NCI-H524 (cell line): ENCODE results near the gene OR2S2.
"Not testable (repeated sequence)": the region's sequence is repeated elsewhere in the genome, so short reads cannot be mapped to it uniquely, and the experiment has no call there.

Experiments used
- DNase-seq, 2 experiments: peaks; one replicate each; lab custom pipeline; 2025; lab: John Stamatoyannopoulos, UW

OR2S2 gene

DNA sequence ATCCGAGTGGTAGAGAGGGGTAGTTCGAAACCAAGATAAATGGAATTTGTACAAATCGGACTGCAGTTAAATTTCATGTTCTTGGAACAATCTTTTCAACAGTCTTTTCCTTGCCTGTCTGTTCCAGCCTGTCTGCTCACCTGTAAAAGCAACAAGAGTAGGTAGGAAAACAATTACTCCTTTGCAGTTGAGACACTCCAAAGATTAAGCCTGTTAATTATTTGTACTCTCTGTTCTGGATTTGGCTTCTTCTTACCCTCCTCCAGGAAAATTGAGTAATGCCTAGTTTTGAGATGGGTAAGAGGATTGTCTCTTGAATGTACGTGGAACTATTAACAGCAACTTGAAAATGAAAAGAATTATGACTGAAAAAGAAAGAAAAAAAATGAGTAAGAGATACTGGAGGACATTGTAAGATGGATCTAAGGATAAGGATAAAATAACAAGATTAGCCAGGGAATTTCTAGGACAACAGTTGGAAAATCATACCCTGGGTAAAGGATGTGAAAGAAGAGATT lies 24.3 kb downstream of the OR2S2 start:
- DNase-seq: no peak

DNA sequence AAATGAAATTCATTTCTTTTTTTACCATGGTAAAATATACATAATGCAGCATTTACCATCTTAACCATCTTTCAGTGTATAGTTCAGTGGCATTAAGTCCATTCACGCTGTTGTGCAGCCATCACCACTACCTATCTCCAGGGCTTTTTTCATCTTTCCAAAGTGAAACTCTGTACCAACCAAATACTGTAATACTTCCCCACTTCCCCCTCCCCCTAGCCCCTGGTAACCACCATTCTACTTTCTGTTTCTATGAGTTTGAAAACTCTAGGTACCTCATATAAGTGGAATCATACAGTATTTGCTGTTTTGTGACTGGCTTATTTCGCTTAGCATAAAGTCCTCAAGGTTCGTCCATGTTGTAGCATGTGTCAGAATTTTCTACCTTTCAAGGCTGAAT lies 25.2 kb downstream of the OR2S2 start:
- no peak for DNase-seq

DNA sequence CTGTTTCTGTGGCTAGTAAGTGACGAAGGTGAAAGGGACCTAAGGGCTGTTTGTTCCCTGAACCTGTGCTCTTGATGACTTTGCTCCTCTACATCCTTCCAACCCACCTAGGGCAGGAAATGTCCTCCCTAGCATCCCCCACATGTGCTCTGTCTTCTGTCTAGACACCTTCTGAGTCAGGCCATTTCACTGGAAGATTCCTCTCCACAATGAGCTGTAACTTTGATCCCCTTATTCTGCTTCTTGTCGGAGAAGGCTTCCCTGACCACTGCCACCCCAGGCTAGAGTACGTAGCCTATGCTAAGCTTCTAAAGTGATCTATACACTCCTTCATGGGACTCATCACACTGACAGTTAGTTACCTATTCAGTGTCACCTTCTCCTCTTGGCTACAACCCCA lies 27.0 kb downstream of the OR2S2 start:
- no peak for DNase-seq

DNA sequence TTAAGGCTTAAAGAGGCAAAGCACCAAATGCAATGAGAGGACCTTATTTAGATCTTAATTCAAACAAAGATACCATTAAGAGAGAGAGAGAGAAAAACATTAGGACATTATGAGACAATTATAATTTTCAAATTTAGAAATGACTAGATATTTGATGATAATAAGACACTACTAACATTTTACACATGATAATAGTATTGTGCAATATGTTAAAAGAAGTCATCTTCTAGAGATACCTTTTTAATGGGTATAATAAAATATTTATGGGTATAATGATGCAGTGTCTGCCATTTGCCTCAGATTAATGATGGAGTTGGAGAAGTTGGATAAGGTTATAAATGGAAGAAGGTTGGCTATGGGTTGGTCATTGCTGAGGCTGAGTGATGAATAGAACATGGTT lies 27.4 kb downstream of the OR2S2 start:
- no peak for DNase-seq

DNA sequence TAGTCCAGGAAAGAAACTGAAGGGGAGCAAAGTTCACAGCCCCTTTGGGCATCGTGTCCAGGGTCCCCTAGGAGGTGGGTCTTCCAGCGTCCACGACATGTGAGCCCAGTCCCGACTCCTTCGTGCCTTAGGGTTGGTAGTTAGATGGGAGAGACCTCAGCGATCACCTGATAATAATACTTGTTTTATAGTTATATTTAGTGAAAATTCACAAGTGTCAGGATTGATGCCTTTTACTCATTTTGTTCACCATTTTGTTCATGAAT lies 28.6 kb downstream of the OR2S2 start:
- DNase-seq: no peak

DNA sequence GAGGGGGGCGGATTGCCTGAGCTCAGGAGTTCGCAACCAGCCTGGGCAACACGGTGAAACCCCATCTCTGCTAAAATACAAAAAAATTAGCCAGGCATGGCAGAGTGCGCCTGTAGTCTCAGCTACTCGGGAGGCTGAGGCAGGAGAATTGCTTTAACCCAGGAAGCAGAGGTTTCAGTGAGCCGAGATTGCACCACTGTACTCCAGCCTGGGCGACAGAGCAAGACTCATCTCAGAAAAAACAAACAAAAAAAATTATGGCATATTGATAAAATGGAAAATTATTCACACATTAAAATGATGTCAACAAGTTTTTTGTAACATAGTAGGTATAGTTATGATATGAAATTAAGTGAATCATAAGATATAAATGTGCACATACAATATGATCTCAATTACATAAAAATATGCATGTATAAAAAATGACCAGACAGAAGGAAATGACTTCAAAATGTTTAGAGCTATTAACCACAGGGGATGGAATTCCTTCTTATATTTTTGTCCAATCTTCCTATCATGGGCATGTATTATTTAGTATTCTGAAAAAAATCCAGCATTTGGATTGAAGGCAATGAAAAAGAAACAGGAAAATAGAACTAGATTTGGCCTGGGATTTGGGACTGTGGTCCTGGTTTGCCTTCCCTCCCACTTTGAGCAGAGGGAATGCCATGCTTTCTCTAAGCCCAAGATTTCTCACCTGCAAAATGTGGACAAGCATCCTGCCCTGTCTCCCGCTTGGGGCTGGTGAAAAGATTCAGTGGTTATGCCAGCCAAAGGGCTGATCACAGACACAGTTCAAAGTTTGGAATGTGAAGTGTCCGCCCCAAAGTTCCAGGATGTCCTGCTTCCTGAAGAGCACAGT lies 29.1 kb downstream of the OR2S2 start:
- DNase-seq: no peak

DNA sequence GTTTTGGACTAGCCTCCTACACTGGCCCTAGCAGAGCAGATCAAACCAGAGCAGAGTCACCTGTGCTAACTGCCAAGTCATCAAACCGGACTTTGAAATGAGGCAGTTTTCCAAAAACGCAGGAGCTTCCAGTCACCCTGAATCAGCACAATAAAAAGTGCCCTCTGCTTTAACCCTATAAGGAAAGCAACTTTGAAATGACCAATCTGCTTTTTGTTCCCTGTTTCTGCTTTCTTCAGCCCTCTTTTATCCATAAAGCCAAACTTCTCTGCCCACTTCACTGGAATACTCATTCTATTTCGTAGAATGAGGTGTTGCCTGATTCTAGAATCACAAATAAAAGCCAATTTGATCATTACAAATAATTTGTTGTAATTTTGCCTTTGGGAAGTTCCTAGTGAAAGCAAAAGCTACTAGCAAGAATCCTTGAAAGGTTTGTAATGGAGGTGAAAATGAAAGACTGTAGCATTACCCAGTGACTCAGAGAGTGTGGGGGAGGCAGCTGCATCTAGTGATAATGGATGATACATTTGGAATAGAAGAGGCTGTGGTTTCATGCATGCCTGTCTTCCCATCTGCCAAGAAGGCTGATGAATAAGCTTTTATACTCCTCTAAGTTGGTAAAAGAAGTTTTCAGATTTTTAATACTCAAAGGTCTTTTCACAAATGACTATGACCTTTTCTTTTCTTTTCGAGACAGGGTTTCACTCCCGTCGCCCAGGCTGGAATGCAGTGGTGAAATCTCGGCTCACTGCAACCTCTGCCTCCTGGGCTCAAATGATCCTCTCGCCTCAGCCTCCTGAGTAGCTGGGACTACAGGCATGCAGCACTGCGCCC lies 33.8 kb downstream of the OR2S2 start:
- DNase-seq: no peak

DNA sequence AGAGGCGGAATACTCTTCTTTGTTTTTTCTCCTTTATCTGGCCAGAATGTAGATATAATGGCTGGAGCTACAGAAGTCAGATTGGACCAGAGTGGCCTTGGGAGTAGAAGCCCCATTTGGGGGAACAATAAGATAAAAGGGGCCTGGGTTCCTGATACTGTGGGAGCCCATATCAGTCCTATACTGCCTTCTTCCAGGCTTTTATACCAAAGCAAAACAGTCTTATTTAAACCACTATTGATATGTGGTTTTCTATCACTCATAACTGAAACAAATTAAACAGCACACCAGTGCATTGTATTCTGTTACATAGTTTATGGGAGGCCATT lies 34.4 kb downstream of the OR2S2 start:
- DNase-seq: no peak

DNA sequence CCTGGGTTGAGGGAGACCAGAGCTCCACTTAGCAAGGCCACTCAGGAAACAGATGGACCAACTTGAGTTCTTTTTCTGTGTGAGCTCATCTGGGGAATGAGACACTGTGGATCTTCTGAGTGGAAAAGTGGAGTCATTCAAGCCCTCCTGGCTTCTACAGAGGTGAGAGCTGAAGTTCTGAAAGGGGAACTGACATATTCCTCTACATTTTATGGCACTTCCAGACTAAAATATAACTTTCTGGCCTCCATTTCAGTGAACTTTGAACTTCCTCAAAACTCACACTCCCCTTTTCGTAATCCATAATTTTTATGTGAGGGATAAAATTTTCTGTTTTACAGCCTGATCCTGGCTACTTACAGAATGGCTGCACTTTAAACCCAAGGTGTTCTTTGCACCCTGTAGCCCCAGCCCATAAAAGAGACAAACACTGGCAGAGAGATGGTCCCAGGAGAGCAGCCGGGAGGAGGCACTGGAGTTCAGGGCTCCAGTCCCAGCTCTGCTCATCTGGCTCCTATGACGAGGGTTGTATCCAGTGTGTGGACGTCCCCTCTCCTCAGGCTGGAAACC lies 37.8 kb downstream of the OR2S2 start:
- peak in 1 of 2 experiments; percentile 44 for DNase-seq

DNA sequence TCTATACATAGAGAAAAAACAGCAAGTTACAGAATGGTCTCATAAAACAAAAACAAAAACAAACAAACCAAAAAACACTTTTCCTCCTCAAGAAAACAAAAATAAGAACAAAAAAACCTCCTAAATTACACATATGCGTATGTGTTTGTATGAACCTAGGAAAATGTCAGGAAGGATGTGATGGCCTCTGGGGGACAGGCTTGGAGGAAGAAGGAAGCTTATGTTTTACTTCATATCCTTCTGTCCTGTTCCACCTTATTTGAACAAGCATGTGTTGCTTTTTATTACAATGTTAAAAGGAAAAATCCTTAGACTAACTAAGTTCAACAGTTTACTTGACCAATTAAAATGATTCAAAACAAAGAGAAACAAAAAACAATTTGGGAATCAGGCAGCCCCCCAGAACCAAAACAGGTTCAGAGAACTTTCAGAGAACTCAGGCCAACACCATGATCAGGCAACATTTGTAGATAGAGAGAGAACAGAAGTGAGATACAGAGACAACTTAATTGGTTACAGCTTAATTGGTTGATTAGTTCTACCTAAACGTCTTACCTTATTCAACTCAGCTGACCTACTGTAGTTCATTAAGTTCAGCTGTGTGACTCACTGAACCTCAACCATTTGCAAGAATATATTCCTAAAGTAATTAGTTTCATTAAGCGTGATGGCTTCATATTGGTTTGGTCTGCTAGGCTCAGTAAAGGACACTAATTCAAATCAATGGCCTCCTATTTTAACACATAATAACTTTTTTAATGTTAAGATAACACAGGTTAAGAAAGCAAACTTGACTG lies 38.5 kb downstream of the OR2S2 start:
- DNase-seq: no peak

DNA sequence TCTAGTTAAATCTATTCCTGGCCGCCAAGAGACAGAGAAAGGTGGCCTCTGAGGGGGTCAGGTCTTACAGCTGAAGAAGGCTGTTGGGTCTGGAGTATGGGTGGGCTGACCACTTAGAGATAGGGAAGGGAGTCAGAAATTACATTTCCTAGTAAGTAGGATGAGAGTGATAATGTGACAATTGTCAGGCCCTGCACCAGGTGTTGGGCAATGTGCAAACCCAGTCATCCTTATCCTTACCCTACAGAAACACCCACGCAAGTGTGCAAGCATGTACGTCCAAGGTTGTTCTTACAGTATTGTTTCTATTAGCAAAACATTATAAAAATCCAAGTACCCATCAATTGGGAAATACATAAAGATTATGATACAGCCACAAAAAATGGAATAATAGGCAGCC lies 39.2 kb downstream of the OR2S2 start:
- DNase-seq: no peak

DNA sequence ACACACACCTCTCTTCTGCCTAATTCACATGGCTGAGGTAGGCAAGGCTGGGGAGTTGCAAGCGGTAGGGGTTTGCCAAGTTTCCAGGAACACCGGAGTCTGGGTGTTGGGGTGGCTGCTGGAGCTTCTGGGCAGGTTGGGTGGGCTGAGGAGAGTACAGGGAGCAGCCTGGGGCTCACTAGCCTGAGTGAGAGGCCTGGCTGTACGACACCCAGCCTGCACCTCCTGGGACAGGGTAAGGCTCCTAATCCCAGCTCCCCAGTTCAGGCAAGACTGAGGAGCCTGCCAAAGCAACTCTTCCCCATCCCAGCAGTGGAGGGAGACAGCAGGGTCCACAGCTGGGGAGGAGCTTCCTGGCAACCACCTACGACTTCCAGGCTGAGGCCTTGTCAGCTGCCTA lies 40.7 kb downstream of the OR2S2 start:
- DNase-seq: no peak

DNA sequence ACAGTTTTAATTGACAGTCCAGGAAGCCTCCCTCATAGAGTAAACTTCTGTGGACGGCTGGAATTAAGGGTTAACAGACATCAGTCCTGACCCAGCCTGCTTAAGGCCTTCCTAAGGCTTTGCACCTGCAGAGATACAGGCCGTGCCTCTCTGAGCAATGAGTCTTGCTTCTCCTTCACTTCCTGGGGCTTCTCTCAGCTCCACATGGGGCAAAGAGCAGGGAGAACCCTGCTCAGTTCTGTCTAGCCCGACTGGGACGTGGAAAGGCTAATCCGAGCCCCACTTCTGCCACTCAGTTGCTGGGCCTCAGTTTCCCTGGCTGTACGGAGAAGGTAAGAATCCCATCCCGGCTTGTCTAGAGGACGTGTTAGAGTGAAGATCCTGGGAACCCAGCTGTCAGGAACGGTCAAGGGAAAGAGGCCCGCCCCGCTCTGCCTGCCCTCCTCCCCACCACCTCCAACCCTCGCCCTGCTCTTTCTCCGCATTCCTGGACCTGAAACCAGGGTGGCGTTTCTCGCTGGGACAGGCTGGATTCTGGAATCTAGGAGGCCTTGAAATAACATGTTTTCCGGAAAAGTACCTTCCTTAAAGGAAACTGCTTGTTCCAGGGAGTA lies 42.2 kb downstream of the OR2S2 start:
- no peak for DNase-seq

DNA sequence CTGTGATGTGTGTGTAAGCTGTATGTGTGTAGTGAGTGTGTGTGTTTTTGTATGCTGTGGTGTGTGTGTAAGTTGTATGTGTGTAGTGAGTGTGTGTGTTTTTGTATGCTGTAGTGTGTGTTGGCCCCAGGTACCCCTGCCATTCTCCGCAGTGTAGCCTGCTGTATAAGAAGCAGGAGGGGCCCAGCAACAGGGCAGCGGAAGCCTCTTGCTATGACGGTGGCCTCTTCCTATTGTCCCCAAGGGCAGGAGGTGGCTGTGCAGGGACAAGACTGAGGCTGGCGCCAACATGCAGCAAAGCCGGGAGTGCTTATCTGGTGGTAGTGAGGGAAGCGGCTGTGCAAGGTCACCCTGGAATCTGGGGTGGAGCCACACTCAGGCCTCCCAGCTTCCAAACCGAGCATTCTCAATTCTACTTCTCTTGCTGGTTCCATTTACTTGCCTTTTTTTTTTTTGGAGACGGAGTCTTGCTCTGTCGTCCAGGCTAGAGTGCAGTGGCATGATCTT lies 43.6 kb downstream of the OR2S2 start:
- no peak for DNase-seq

DNA sequence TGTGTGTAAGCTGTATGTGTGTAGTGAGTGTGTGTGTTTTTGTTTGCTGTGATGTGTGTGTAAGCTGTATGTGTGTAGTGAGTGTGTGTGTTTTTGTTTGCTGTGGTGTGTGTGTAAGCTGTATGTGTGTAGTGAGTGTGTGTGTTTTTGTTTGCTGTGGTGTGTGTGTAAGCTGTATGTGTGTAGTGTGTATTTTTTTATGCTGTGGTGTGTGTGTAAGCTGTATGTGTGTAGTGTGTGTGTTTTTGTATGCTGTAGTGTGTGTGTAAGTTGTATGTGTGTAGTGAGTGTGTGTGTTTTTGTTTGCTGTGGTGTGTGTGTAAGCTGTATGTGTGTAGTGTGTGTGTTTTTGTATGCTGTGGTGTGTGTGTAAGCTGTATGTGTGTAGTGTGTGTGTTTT lies 44.5 kb downstream of the OR2S2 start:
- not testable (repeated sequence) for DNase-seq

DNA sequence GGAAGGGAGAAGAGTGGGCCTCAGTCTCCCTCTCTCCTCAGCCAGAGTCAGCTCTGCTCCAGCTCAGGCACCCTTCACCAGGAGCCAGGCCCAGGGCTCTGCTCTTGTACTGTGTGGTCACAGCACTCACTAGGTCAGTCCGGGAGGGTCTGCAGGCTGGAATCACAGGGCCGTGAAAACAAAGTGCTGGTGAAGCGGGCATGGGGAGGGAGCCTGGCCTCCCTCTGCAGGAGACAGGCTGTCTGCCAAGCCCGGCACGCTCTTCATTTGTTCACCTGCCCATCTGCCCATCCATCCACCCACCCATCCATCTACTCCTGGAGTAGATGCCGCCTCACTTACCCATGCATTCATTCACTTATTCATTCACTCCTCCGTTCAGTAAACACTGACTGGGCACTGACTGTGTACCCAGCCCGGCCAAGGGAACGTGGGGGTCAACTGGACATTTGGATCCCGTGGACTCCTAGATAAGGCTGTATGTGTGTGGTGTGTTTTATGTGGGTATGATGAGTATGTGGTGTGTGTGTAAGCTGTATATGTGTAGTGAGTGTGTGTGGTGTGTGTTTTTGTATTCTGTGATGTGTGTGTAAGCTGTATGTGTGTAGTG lies 45.1 kb downstream of the OR2S2 start:
- no peak for DNase-seq

DNA sequence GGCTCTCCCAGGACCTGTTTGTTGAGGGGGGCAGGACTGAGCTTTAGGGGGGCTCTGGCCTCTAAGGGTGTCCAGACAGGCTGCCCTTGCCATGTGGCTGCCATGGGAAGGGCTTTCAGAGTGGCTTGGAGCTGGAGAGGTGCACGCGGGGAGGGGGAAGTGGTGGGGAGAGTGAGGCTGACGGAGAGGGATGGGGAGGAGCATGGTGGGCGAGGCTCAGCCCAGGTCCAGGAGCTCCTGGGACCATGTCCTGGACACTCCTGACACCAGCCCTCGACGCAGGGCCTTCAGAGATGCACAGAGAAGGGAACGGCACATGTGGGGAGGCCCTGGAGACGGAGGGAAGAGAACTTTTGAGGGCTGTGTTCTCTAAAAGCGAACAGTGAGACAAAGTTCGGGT lies 46.3 kb downstream of the OR2S2 start:
- no peak for DNase-seq

DNA sequence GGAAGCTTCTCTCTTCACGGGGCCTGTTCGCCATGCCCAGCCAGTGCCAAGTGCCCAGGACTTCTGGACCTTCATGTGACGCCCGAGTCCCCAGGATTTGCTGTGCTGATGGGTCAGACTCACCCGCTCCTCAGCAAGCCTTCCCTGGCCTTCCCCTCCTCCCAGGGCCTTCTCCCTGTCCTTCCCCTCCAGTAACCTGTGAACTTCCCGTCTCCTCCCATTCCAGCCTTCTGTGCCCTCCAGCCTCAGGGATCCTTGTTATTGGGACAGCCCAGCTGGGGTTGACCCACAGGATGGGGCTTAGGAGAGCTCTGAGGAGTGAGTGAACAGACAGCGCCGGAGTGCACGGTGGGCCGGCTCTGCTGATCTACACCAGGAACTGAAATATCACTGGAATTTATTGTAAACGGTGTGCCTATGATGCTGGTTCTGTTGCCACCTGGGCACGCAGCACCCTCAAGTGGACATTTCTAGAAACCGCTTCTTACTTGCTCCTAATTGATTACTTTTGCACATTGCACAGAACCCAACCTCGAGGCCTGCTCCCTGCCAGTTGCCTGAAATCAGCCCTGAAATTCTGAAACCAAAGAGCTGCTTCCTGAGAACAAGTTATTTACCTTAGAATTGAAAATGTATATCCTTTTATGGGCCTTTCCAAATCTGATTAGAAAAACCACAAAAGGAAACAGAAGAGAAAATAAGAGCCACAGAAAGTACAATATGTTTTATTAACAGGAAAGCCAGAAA lies 47.2 kb downstream of the OR2S2 start:
- DNase-seq: peak; percentile 35 to 70

DNA sequence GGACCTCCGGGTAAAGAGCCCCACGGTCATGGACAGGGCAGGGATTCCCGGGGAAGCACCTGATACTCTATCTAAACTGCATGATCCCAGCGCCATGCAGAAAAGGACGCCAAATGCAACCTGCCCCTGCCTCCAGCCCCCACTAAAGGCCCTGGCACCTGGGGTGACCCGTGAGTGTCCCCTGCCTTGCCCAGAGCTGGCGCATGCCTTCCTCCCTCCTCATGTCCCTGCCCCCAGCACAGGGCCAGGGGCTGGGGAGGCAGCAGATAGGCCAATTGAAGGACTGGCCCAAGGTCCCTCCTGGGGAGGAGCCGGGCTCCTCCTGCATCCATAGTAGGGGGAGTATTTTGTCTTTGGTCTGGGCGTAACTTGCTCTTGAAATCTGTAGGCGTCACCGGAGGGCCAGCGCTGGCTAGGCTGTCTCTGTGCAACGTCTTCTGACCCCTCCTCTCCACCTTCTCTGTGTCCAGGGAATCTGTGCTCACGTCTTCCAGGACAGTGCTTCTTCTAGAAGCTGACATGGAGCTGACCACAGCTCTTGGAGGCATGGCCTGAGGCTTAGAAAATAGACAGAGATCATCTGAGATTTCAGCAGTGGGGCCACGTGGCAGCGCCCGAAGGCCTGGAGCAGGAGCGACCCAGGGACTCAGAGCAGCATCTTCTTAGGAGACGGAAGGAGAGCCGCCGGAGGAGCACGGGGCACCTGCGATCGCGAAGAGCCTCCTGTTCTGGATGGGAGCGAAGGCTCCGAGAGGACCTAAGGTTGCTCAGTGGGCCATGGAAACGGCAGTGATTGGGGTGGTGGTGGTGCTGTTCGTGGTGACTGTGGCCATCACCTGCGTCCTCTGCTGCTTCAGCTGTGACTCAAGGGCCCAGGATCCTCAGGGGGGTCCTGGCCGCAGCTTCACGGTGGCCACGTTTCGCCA lies 48.0 kb downstream of the OR2S2 start:
- peak in 1 of 2 experiments; percentile 2 for DNase-seq
